Nephron (organoid): Measurements from ENCODE around the gene CAMK2D.

ENCODE experiments used
- H3K27ac Mint-ChIP-seq, 3 experiments: 2 replicates each; pipeline ENCODE4 v1.8.0; 2020; ENCODE audit warnings: mixed read lengths in 3 of 3, mild to moderate bottlenecking in 2 of 3, moderate library complexity in 1 of 3
- H3K27me3 Mint-ChIP-seq: 2 replicates; pipeline ENCODE4 v1.8.0; 2021; ENCODE audit warnings: low read depth, mild to moderate bottlenecking, moderate library complexity, mixed read lengths
- H3K36me3 Mint-ChIP-seq: 2 replicates; pipeline ENCODE4 v1.8.0; 2020; ENCODE audit warnings: low read depth, mixed read lengths
- H3K4me1 Mint-ChIP-seq: 2 replicates; pipeline ENCODE4 v1.8.0; 2020; ENCODE audit warnings: mixed read lengths
- H3K4me3 Mint-ChIP-seq, 3 experiments: 2 replicates each; pipeline ENCODE4 v1.8.0; 2020; ENCODE audit warnings: mild to moderate bottlenecking in 3 of 3, mixed read lengths in 3 of 3, moderate library complexity in 2 of 3
- H3K9me3 Mint-ChIP-seq: 2 replicates; pipeline ENCODE4 v1.8.0; 2020; ENCODE audit warnings: mixed read lengths
- TF ChIP-seq, protein P1 (sequence below), 3 experiments: fragments of 200-600 bp; sonication (generic); IDR thresholded peaks; one replicate each; pipeline ENCODE4 v1.5.0; 2021; ENCODE audit warnings: antibody characterized with exemption in 3 of 3; ENCODE audit not compliant: unreplicated experiment in 3 of 3

The CAMK2D gene

DNA sequence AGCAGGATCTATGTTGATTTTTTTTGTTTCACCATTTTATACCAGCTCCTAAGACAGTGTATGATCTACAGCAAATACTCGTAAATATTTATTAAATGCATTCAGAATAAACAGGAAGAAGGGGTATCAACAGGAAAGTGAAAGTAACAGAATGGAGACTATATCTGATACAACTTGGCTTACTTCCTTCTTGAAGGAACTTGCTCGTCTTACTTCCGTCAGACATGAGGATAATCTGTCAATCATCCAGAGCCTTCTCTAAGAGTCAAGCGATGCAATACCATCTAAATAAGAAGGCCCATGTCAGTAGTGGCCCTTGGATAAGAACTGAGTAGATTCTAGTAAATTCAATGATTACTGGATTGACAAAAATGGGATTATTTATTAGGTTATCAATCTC lies 84.2 kb downstream of the CAMK2D start:
- peaks cover 2% of the 10 kb centered on the region for H3K9me3 Mint-ChIP-seq
- peaks cover 29% of the 10 kb centered on the region for H3K36me3 Mint-ChIP-seq
- H3K27me3 Mint-ChIP-seq: no peaks in the 10 kb centered on the region

DNA sequence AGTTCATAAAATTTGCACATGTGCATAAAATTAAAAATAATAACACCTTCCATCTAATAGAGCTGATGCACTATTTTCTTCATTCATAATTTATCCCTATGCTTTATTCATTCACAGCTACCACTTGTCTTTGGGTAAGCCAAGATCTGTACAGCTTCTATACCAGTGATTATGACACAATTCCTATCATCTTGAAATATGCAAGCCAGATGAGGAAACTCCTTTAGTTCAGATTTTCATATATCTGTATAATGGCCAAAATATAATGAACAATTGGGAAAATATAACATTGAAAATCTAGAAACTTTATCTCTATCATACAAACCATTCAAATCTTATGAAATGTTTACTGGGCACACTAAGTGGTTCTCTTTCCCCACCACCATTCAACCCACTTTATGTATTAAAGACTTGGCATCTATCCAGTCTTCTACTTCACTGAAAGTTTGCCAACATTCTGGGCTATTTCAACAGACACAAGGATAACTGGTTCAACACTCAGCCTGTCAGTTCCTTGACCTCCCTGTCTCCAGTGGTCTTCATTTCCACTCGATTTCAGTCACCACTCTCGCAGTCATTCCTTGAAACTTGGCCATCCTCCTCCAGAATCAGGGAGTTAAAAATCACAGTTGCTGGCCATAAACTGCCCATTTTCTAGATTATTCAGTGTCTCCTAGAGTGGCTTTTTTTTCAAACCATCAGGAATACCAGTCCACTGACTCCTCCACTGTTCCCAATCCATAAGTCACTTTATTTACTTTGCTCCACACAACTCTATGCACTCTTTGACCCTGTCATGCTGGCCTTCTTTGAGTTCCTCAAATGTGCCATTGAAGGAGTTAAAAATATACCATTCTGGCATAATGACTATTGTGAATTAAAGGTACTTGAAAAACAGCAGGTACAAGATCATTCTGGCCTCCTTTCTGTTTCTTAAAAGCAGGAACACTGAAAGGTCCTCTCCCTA lies 85.5 kb downstream of the CAMK2D start:
- peaks cover 23% of the 10 kb centered on the region for H3K4me1 Mint-ChIP-seq
- TF ChIP-seq, protein P1, sequence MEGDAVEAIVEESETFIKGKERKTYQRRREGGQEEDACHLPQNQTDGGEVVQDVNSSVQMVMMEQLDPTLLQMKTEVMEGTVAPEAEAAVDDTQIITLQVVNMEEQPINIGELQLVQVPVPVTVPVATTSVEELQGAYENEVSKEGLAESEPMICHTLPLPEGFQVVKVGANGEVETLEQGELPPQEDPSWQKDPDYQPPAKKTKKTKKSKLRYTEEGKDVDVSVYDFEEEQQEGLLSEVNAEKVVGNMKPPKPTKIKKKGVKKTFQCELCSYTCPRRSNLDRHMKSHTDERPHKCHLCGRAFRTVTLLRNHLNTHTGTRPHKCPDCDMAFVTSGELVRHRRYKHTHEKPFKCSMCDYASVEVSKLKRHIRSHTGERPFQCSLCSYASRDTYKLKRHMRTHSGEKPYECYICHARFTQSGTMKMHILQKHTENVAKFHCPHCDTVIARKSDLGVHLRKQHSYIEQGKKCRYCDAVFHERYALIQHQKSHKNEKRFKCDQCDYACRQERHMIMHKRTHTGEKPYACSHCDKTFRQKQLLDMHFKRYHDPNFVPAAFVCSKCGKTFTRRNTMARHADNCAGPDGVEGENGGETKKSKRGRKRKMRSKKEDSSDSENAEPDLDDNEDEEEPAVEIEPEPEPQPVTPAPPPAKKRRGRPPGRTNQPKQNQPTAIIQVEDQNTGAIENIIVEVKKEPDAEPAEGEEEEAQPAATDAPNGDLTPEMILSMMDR (IDR thresholded peaks at IDR 0.05; ENCODE audit: unreplicated experiment in 3 of 3): no peak
- H3K36me3 Mint-ChIP-seq: peaks cover 20% of the 10 kb centered on the region
- H3K27me3 Mint-ChIP-seq: no peaks in the 10 kb centered on the region
- H3K4me3 Mint-ChIP-seq: no peak overlapping the region
- H3K27ac Mint-ChIP-seq: no peak overlapping the region
- H3K9me3 Mint-ChIP-seq: no peaks in the 10 kb centered on the region

More for the DNA sequence above, 84.2 kb downstream of the CAMK2D start:
- Mint-ChIP-seq H3K4me1 (peaks cover 23% of the 10 kb centered on the region), H3K27ac (no peak overlapping the region), H3K4me3 (no peak overlapping the region)
- TF ChIP-seq, protein P1 (IDR thresholded peaks at IDR 0.05; ENCODE audit: unreplicated experiment in 3 of 3): no peak

DNA sequence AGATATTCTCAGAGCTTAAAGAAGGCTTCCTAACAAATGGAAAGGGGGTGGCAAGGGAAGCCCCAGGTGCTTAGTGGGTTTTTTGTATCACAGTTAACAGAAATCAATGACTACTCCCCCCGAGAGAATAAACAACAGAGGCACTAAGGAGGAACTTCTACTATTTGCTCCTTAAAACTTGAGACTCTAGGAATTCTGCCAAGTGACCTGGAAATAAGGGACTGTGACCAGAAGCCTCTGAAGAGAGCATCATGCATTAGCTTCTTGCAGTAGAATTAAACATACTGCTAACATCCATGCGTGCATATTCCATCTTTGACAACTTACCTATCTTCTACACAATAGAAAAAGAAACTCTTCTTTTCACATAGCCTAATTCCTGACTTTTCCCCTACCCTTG lies 86.8 kb downstream of the CAMK2D start:
- Mint-ChIP-seq H3K4me1 (peaks cover 23% of the 10 kb centered on the region), H3K4me3 (no peak overlapping the region), H3K27ac (no peak overlapping the region), H3K9me3 (no peaks in the 10 kb centered on the region), H3K36me3 (peaks cover 16% of the 10 kb centered on the region), H3K27me3 (no peaks in the 10 kb centered on the region)
- TF ChIP-seq, protein P1 (IDR thresholded peaks at IDR 0.05; ENCODE audit: unreplicated experiment in 3 of 3): no peak

DNA sequence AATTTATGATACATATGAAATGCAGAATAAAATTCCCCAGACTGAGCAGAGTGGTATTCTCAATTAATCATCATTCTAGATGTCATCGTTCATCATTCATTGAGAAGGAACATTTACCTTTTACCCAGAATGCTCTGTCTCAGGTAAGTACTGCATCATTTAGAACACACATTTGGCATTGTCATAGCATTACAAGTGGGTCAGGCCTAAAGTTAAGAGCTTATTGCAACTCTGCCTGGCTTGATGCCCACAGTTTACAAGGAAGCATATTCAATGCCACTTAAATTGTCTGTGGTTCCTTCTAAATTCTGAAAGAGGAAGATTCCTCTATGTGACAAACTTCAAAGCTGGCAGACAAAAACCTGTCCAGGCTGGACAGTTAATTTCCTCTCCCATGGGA lies 87.3 kb downstream of the CAMK2D start:
- Mint-ChIP-seq H3K9me3 (no peaks in the 10 kb centered on the region), H3K4me1 (peaks cover 23% of the 10 kb centered on the region), H3K4me3 (no peak overlapping the region), H3K36me3 (peaks cover 14% of the 10 kb centered on the region), H3K27ac (no peak overlapping the region), H3K27me3 (no peaks in the 10 kb centered on the region)
- TF ChIP-seq, protein P1 (IDR thresholded peaks at IDR 0.05; ENCODE audit: unreplicated experiment in 3 of 3): no peak

DNA sequence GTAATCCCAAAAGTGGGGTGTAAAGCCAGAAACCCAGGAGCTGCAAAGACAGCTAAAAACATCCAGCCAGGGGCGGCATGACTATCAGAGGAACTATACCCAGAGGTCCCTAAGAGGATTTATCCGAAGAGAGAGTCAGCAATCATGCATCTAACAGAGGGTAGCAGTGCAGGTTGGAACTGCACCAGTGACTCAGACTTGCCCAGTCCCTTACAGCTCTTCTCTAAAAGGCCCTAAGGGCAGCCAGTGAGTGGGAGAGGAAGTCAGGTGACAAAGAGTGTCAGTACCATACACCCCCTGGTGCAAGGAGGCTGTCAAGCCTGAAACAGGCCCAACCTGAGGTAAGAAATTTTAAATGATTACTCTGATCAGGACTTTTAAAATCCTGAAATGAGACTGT lies 88.1 kb downstream of the CAMK2D start:
- Mint-ChIP-seq H3K9me3 (no peaks in the 10 kb centered on the region), H3K27me3 (no peaks in the 10 kb centered on the region), H3K36me3 (peaks cover 10% of the 10 kb centered on the region), H3K27ac (no peak overlapping the region), H3K4me3 (no peak overlapping the region), H3K4me1 (peaks cover 23% of the 10 kb centered on the region)
- TF ChIP-seq, protein P1 (IDR thresholded peaks at IDR 0.05; ENCODE audit: unreplicated experiment in 3 of 3): no peak
